Measurements from ENCODE around the gene ZNF423. TPM values are rescaled to one million over a fixed set of nuclear protein-coding genes. Genes with fewer than 3 reads are reported as not detected.

Gene ZNF423
- total RNA-seq, 1 experiment from 2014 or later: not detected

- Mint-ChIP-seq H3K4me1 (ENCODE audit: low read depth, unreplicated experiment) (no peaks in the 10 kb centered on the region), H3K4me3 (ENCODE audit: low read depth, unreplicated experiment) (no peak overlapping the region), H3K27me3 (ENCODE audit: unreplicated experiment) (peaks cover 100% of the 10 kb centered on the region), H3K36me3 (ENCODE audit: insufficient read depth, unreplicated experiment) (no peaks in the 10 kb centered on the region), H3K27ac (ENCODE audit: unreplicated experiment) (no peak overlapping the region), H3K9me3 (ENCODE audit: low read depth, unreplicated experiment) (no peaks in the 10 kb centered on the region)
- intact Hi-C loops (cut with micrococcal nuclease; ENCODE audit: unreplicated experiment): no loop called here
- TF ChIP-seq CTCF (IDR thresholded peaks at IDR 0.05; ENCODE audit: unreplicated experiment): no peak
- CTCF ChIA-PET: no interaction called here
- no TSS peak for BruUV-seq (replicated peaks)
- no peak for DNase-seq
Observed at GRCh38 chr16:49756775-49757558, 98.9 kb downstream of the ZNF423 start.

GRCh38 chr16:49755716-49756505 lies 100.0 kb downstream of the ZNF423 start:
- Mint-ChIP-seq H3K4me3 (ENCODE audit: low read depth, unreplicated experiment) (no peak overlapping the region), H3K27ac (ENCODE audit: unreplicated experiment) (no peak overlapping the region), H3K27me3 (ENCODE audit: unreplicated experiment) (peaks cover 100% of the 10 kb centered on the region), H3K36me3 (ENCODE audit: insufficient read depth, unreplicated experiment) (no peaks in the 10 kb centered on the region), H3K9me3 (ENCODE audit: low read depth, unreplicated experiment) (no peaks in the 10 kb centered on the region), H3K4me1 (ENCODE audit: low read depth, unreplicated experiment) (no peaks in the 10 kb centered on the region)
- no peak for DNase-seq
- intact Hi-C loops (cut with micrococcal nuclease; ENCODE audit: unreplicated experiment): loop anchor here (1.0 to 2.0 kb wide), 2 partner anchors 87 to 171 kb away; no protein-coding TSS in a partner anchor
- CTCF ChIA-PET: no interaction called here
- no TSS peak for BruUV-seq (replicated peaks)
- no peak for TF ChIP-seq CTCF (IDR thresholded peaks at IDR 0.05; ENCODE audit: unreplicated experiment)

GRCh38 chr16:49755313-49755620 lies 100.6 kb downstream of the ZNF423 start:
- DNase-seq: peak; percentile 34
- Mint-ChIP-seq H3K27me3 (ENCODE audit: unreplicated experiment) (peaks cover 100% of the 10 kb centered on the region), H3K36me3 (ENCODE audit: insufficient read depth, unreplicated experiment) (no peaks in the 10 kb centered on the region), H3K4me1 (ENCODE audit: low read depth, unreplicated experiment) (no peaks in the 10 kb centered on the region), H3K9me3 (ENCODE audit: low read depth, unreplicated experiment) (no peaks in the 10 kb centered on the region), H3K27ac (ENCODE audit: unreplicated experiment) (no peak overlapping the region), H3K4me3 (ENCODE audit: low read depth, unreplicated experiment) (peak overlapping the region; percentile 16)
- TF ChIP-seq CTCF (IDR thresholded peaks at IDR 0.05; ENCODE audit: unreplicated experiment): no peak
- BruUV-seq (replicated peaks): no TSS peak
- intact Hi-C loops (cut with micrococcal nuclease; ENCODE audit: unreplicated experiment): loop anchor here (1.0 to 2.0 kb wide), 2 partner anchors 88 to 172 kb away; no protein-coding TSS in a partner anchor
- CTCF ChIA-PET: no interaction called here

GRCh38 chr16:49754495-49755312 lies 101.2 kb downstream of the ZNF423 start:
- CTCF ChIA-PET: no interaction called here
- H3K27me3 Mint-ChIP-seq (ENCODE audit: unreplicated experiment): peaks cover 100% of the 10 kb centered on the region

More at GRCh38 chr16:49754495-49755312, 101.2 kb downstream of the ZNF423 start:
- Mint-ChIP-seq H3K4me3 (ENCODE audit: low read depth, unreplicated experiment) (peak overlapping the region; percentile 16), H3K4me1 (ENCODE audit: low read depth, unreplicated experiment) (no peaks in the 10 kb centered on the region), H3K36me3 (ENCODE audit: insufficient read depth, unreplicated experiment) (no peaks in the 10 kb centered on the region), H3K9me3 (ENCODE audit: low read depth, unreplicated experiment) (no peaks in the 10 kb centered on the region), H3K27ac (ENCODE audit: unreplicated experiment) (no peak overlapping the region)
- DNase-seq: no peak
- no peak for TF ChIP-seq CTCF (IDR thresholded peaks at IDR 0.05; ENCODE audit: unreplicated experiment)
- intact Hi-C loops (cut with micrococcal nuclease; ENCODE audit: unreplicated experiment): loop anchor here (1.0 to 2.0 kb wide), 2 partner anchors 89 to 172 kb away; no protein-coding TSS in a partner anchor
- no TSS peak for BruUV-seq (replicated peaks)

All from Calu3 (cell line).